Measurements from ENCODE around the gene TREH.

The TREH gene

GRCh38 chr11:118633979-118634378 is 45.5 kb downstream of the TREH start:
- DNase-seq (ENCODE audit: low spot score) = no peak
- TF ChIP-seq CTCF (IDR thresholded peaks at IDR 0.05; ENCODE audit: extremely low read depth, missing control alignments) = no peak

- no peak for TF ChIP-seq CTCF (IDR thresholded peaks at IDR 0.05; ENCODE audit: extremely low read depth, missing control alignments)
Observed at GRCh38 chr11:118633319-118633690, 46.1 kb downstream of the TREH start.

GRCh38 chr11:118632577-118633318 is 46.7 kb downstream of the TREH start:
- DNase-seq (ENCODE audit: low spot score) = no peak
- TF ChIP-seq CTCF (IDR thresholded peaks at IDR 0.05; ENCODE audit: extremely low read depth, missing control alignments) = no peak

More at GRCh38 chr11:118633319-118633690, 46.1 kb downstream of the TREH start:
- no peak for DNase-seq (ENCODE audit: low spot score)

GRCh38 chr11:118631142-118631909 is 48.1 kb downstream of the TREH start:
- TF ChIP-seq CTCF (IDR thresholded peaks at IDR 0.05; ENCODE audit: extremely low read depth, missing control alignments) = no peak
- no peak for DNase-seq (ENCODE audit: low spot score)

GRCh38 chr11:118629761-118630661 is 49.4 kb downstream of the TREH start:
- no peak for TF ChIP-seq CTCF (IDR thresholded peaks at IDR 0.05; ENCODE audit: extremely low read depth, missing control alignments)
- DNase-seq (ENCODE audit: low spot score) = no peak

- no peak for TF ChIP-seq CTCF (IDR thresholded peaks at IDR 0.05; ENCODE audit: extremely low read depth, missing control alignments)
- no peak for DNase-seq (ENCODE audit: low spot score)
Observed at GRCh38 chr11:118628861-118629549, 50.4 kb downstream of the TREH start.
